ENCODE results near the gene FGFR1OP2.

Gene FGFR1OP2

GRCh38 chr12:26937863-26938700 lies at the start of gene FGFR1OP2, which contains the start of gene INTS13:
Gene FGFR1OP2 (plus strand): TSS chr12:26938470. CDS start chr12:26954159, 15,689 bp downstream.
Gene INTS13 (minus strand): TSS chr12:26937981. CDS start chr12:26936803, 1,178 bp downstream.
- H3K79me2 ChIP-seq (ENCODE audit: insufficient read depth, low read depth): peaks cover 87% of the 10 kb centered on the region
- H3K36me3 ChIP-seq (ENCODE audit: insufficient read depth): no peaks in the 10 kb centered on the region
- peaks cover 50% of the 10 kb centered on the region for H3K4me1 ChIP-seq (ENCODE audit: low read depth, poor library complexity, severe bottlenecking)
- no peaks in the 10 kb centered on the region for H3K27me3 ChIP-seq (ENCODE audit: insufficient read depth, low read depth)
- no peak for TF ChIP-seq CTCF (conservative IDR thresholded peaks at IDR 0.05; ENCODE audit: low read depth, low read length)
- H2AFZ ChIP-seq (ENCODE audit: low read depth): peak within 1 kb of the TSS; percentile 84
- H3K27ac ChIP-seq: peak within 1 kb of the TSS; percentile 71
- peak within 1 kb of the TSS; percentile 86 for H3K9ac ChIP-seq
- H3K4me3 ChIP-seq (IDR thresholded peaks at IDR 0.05; ENCODE audit: insufficient read depth, low read depth, low read length): no peak within 1 kb of the TSS
- peak within 1 kb of the TSS; percentile 94 for H3K4me2 ChIP-seq
- H4K20me1 ChIP-seq (ENCODE audit: insufficient read depth): no peaks in the 10 kb centered on the region; the same call in 1 of the 2 replicates

DNA sequence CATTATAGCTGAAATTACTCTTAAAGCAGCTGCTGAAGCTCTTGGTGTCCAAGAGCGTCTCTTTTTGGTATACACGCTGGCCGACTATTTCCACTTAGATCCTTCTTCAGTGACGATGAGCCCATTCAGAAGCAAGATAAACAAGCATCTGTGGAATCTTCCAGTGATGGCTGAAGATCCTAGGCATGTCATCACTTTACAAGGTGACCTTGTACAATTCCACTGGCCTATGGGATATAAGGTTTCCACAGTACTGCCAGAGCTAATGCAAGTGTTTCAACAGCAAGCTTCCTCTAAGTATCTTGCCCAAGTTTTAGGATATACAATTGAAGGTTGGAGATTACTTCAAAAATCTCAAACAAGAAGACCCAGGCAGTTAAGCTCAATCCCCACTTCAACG lies 47.5 kb upstream of the FGFR1OP2 start:
- TF ChIP-seq CTCF (conservative IDR thresholded peaks at IDR 0.05; ENCODE audit: low read depth, low read length): no peak
- H3K36me3 ChIP-seq (ENCODE audit: insufficient read depth): no peaks in the 10 kb centered on the region

GRCh38 chr12:26891704-26892103 lies 46.6 kb upstream of the FGFR1OP2 start:
- H3K27ac ChIP-seq: no peak overlapping the region
- no peaks in the 10 kb centered on the region for H3K4me1 ChIP-seq (ENCODE audit: low read depth, poor library complexity, severe bottlenecking)
- no peaks in the 10 kb centered on the region for H3K27me3 ChIP-seq (ENCODE audit: insufficient read depth, low read depth)
- no peaks in the 10 kb centered on the region for H3K36me3 ChIP-seq (ENCODE audit: insufficient read depth)
- no peak overlapping the region for H3K4me2 ChIP-seq
- H4K20me1 ChIP-seq (ENCODE audit: insufficient read depth): no peaks in the 10 kb centered on the region
- H3K9ac ChIP-seq: no peak overlapping the region
- no peak for TF ChIP-seq CTCF (conservative IDR thresholded peaks at IDR 0.05; ENCODE audit: low read depth, low read length)
- no peak overlapping the region for H3K4me3 ChIP-seq (IDR thresholded peaks at IDR 0.05; ENCODE audit: insufficient read depth, low read depth, low read length)
- no peaks in the 10 kb centered on the region for H3K79me2 ChIP-seq (ENCODE audit: insufficient read depth, low read depth)
- no peak overlapping the region for H2AFZ ChIP-seq (ENCODE audit: low read depth)

More for the DNA sequence above, 47.5 kb upstream of the FGFR1OP2 start:
- Histone ChIP-seq H3K79me2 (ENCODE audit: insufficient read depth, low read depth) (no peaks in the 10 kb centered on the region), H3K27ac (no peak overlapping the region), H3K9ac (no peak overlapping the region), H3K4me2 (no peak overlapping the region), H3K4me3 (IDR thresholded peaks at IDR 0.05; ENCODE audit: insufficient read depth, low read depth, low read length) (no peak overlapping the region), H2AFZ (ENCODE audit: low read depth) (no peak overlapping the region), H4K20me1 (ENCODE audit: insufficient read depth) (no peaks in the 10 kb centered on the region), H3K27me3 (ENCODE audit: insufficient read depth, low read depth) (no peaks in the 10 kb centered on the region), H3K4me1 (ENCODE audit: low read depth, poor library complexity, severe bottlenecking) (no peaks in the 10 kb centered on the region)

- Histone ChIP-seq H3K36me3 (ENCODE audit: insufficient read depth) (peaks cover 5% of the 10 kb centered on the region; the same call in 1 of the 2 replicates), H4K20me1 (ENCODE audit: insufficient read depth) (no peaks in the 10 kb centered on the region), H3K4me1 (ENCODE audit: low read depth, poor library complexity, severe bottlenecking) (peaks cover under 1% of the 10 kb centered on the region), H3K79me2 (ENCODE audit: insufficient read depth, low read depth) (no peaks in the 10 kb centered on the region), H3K4me2 (no peak overlapping the region), H3K27me3 (ENCODE audit: insufficient read depth, low read depth) (no peaks in the 10 kb centered on the region), H3K4me3 (IDR thresholded peaks at IDR 0.05; ENCODE audit: insufficient read depth, low read depth, low read length) (no peak overlapping the region), H2AFZ (ENCODE audit: low read depth) (no peak overlapping the region), H3K27ac (no peak overlapping the region), H3K9ac (no peak overlapping the region)
- TF ChIP-seq CTCF (conservative IDR thresholded peaks at IDR 0.05; ENCODE audit: low read depth, low read length): no peak
Measured at GRCh38 chr12:26895672-26896071, 42.6 kb upstream of the FGFR1OP2 start.
